Upper lobe of left lung (tissue), 6 donors: ENCODE data around the gene SCRT2. TPM values are rescaled to one million over a fixed set of nuclear protein-coding genes. Genes with fewer than 3 reads are reported as not detected.

Source experiments
- ATAC-seq, 2 donors: fragments of 200-7000 bp; cut with Tn5 transposase; one replicate each; pipeline ENCODE4 v1.9.1; 2022; ENCODE audit warnings: mild to moderate bottlenecking in 2 of 2, moderate library complexity in 2 of 2; ENCODE audit not compliant: low FRiP score in 2 of 2
- DNase-seq, 2 donors: peaks; one replicate each; pipeline ENCODE4 v3.0.0-alpha.2; 2019 to 2020
- H3K27ac ChIP-seq, 4 donors: fragments of 200-600 bp; sonication (generic); one replicate each; pipeline ENCODE4 v1.5.1; 2016 to 2019
- H3K27me3 ChIP-seq, 4 donors: fragments of 200-600 bp; sonication (generic); one replicate each; pipeline ENCODE4 v1.5.1; 2017 to 2019
- H3K36me3 ChIP-seq, 4 donors: fragments of 200-600 bp; sonication (generic); one replicate each; pipeline ENCODE4 v1.5.1; 2016 to 2019
- H3K4me1 ChIP-seq, 4 donors: fragments of 200-600 bp; sonication (generic); one replicate each; pipeline ENCODE4 v1.5.1; 2018 to 2019
- H3K4me3 ChIP-seq, 4 donors: fragments of 200-600 bp; sonication (generic); one replicate each; pipeline ENCODE4 v1.5.1; 2017 to 2019; ENCODE audit warnings: mild to moderate bottlenecking in 2 of 4, moderate library complexity in 1 of 4
- H3K9me3 ChIP-seq, 4 donors: fragments of 200-600 bp; sonication (generic); one replicate each; pipeline ENCODE4 v1.5.1; 2018 to 2019
- EP300 ChIP-seq, 4 donors: sonication (generic); formaldehyde crosslinking; IDR thresholded peaks; one replicate each; pipeline ENCODE4 v1.5.1; 2017; ENCODE audit warnings: antibody characterized with exemption in 4 of 4, control low read depth in 2 of 4
- POLR2A ChIP-seq, 4 donors: fragments of 450-650 bp; IDR thresholded peaks; one replicate each; pipeline ENCODE4 v1.5.1; 2016 to 2017; ENCODE audit warnings: antibody characterized with exemption in 4 of 4, mild to moderate bottlenecking in 2 of 4
- POLR2AphosphoS5 ChIP-seq, 2 donors: sonication (generic); formaldehyde crosslinking; IDR thresholded peaks; one replicate each; pipeline ENCODE4 v1.5.1; 2017; ENCODE audit warnings: antibody characterized with exemption in 2 of 2
- WGBS, 2 donors: methylation state at CpG; one replicate each; pipeline ENCODE4 v1.1.5; 2017 to 2018; 5-methylcytosine and 5-hydroxymethylcytosine counted together
- total RNA-seq, 6 donors: library from RNA; depleted of rRNA in 4 of 6; stranded (reverse); fragments of >200 nt in 4 of 6; gene quantifications; one replicate each; pipeline versions ENCODE4 v1.1.0 to v1.2.1, GENCODE V29; 2016 to 2021
- TF ChIP-seq, protein P1 (sequence below), 6 experiments: fragments of 450-650 bp in 4 of 6; fragments of 200-600 bp in 2 of 6; sonication (generic) in 2 of 6; IDR thresholded peaks; one replicate each; pipeline ENCODE4 v1.5.1; 2016 to 2019; ENCODE audit warnings: antibody characterized with exemption in 6 of 6
- donor health status: DM: no; HTN: no; CAD: no; lungs with moderate emphysema.
- donor health status: DM: no; HTN: yes; CAD: no; lungs with severe emphysema.

Gene SCRT2
- total RNA-seq, 6 donors from 2014 or later: not detected

DNA sequence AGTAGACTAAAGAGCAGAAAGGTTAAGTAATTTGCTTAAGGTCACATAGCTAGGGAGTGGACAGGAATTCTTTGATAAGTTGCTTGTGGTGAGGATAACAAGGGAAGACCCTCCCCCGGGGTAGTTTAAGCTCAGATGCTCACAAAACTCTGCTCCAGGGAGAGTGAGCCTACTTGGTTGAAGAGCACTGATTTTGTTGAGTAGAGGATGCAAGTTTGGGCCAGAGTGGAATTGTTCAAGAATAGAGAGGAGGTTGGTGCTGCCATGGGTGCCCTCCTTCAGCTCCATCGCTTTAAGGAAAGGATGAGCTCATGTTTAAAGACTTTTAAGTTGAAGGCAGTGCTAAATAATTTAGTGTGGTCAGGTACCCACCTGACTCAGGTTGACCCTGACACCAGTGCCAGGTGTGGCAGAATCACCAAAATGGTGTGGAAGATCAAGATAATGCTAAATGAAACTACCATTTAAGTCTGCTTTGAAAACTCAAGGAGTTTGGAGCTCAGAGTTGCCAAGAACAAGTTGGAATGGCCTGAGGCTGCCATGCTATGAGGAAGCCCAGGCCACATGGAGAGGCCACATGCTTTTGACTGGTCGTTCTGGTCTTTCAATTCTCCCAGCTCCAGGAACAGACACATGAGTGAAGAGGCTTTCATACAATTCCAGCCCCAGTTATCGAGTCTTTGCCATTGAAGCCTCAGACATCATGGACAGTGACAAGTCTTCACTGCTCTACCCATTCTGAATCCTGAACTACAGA lies 57.5 kb downstream of the SCRT2 start:
- no peak for ATAC-seq
- no peak overlapping the region for H3K27ac ChIP-seq
- WGBS, 2 donors: 73 to 86% methylated on average over 4 of the region's 4 CpGs
- no peaks in the 10 kb centered on the region for H3K36me3 ChIP-seq
- TF ChIP-seq POLR2AphosphoS5 (IDR thresholded peaks at IDR 0.05): no peak
- TF ChIP-seq, protein P1, sequence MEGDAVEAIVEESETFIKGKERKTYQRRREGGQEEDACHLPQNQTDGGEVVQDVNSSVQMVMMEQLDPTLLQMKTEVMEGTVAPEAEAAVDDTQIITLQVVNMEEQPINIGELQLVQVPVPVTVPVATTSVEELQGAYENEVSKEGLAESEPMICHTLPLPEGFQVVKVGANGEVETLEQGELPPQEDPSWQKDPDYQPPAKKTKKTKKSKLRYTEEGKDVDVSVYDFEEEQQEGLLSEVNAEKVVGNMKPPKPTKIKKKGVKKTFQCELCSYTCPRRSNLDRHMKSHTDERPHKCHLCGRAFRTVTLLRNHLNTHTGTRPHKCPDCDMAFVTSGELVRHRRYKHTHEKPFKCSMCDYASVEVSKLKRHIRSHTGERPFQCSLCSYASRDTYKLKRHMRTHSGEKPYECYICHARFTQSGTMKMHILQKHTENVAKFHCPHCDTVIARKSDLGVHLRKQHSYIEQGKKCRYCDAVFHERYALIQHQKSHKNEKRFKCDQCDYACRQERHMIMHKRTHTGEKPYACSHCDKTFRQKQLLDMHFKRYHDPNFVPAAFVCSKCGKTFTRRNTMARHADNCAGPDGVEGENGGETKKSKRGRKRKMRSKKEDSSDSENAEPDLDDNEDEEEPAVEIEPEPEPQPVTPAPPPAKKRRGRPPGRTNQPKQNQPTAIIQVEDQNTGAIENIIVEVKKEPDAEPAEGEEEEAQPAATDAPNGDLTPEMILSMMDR (IDR thresholded peaks at IDR 0.05): no peak
- no peak for TF ChIP-seq EP300 (IDR thresholded peaks at IDR 0.05)
- no peak for TF ChIP-seq POLR2A (IDR thresholded peaks at IDR 0.05)
- H3K27me3 ChIP-seq: no peaks in the 10 kb centered on the region
- no peak overlapping the region for H3K4me3 ChIP-seq
- peaks cover 0 to 10% (median 7%) of the 10 kb centered on the region in 4 donors for H3K9me3 ChIP-seq
- H3K4me1 ChIP-seq: no peaks in the 10 kb centered on the region
- no peak for DNase-seq

GRCh38 chr20:615514-615913 lies 60.1 kb downstream of the SCRT2 start:
- WGBS, 2 donors: 65 to 67% methylated on average over 4 of the region's 4 CpGs
- peaks cover 0 to 10% (median 7%) of the 10 kb centered on the region in 4 donors for H3K9me3 ChIP-seq
- H3K4me3 ChIP-seq: no peak overlapping the region
- DNase-seq: no peak
- ATAC-seq: no peak
- H3K27me3 ChIP-seq: peaks cover 0 to 12% (median under 1%) of the 10 kb centered on the region in 4 donors
- H3K4me1 ChIP-seq: peaks cover 0 to 13% (median 5%) of the 10 kb centered on the region in 4 donors
- H3K27ac ChIP-seq: no peak overlapping the region
- H3K36me3 ChIP-seq: no peaks in the 10 kb centered on the region
- TF ChIP-seq EP300 (IDR thresholded peaks at IDR 0.05) (no peak), POLR2AphosphoS5 (IDR thresholded peaks at IDR 0.05) (no peak), POLR2A (IDR thresholded peaks at IDR 0.05) (no peak)
- TF ChIP-seq, protein P1 (IDR thresholded peaks at IDR 0.05): no peak

GRCh38 chr20:611843-612185 lies 63.8 kb downstream of the SCRT2 start:
- no peak for ATAC-seq
- WGBS, 2 donors: 12 to 26% methylated on average over 7 to 8 of the region's 8 CpGs
- no peak for DNase-seq
- H3K36me3 ChIP-seq: no peaks in the 10 kb centered on the region
- no peaks in the 10 kb centered on the region for H3K9me3 ChIP-seq
- TF ChIP-seq, protein P1 (IDR thresholded peaks at IDR 0.05): no peak
- no peak for TF ChIP-seq POLR2AphosphoS5 (IDR thresholded peaks at IDR 0.05)
- TF ChIP-seq POLR2A (IDR thresholded peaks at IDR 0.05): no peak
- TF ChIP-seq EP300 (IDR thresholded peaks at IDR 0.05): no peak
- H3K4me3 ChIP-seq: peak overlapping the region in 3 of 4 donors; percentile 4 to 29 (median 14)
- peak overlapping the region in 3 of 4 donors; percentile 46 to 59 (median 58) for H3K27ac ChIP-seq
- peaks cover 4 to 29% (median 10%) of the 10 kb centered on the region in 4 donors for H3K4me1 ChIP-seq
- H3K27me3 ChIP-seq: peaks cover 0 to 22% (median 7%) of the 10 kb centered on the region in 4 donors

Other genes with a start within 250 kb of the SCRT2 start
- gene TBC1D20, start 213.3 kb downstream of the SCRT2 start, total RNA-seq: 10 to 100 TPM; 35.5 to 59.7 (median 37.5) TPM
- gene CSNK2A1, start 132.0 kb downstream of the SCRT2 start, total RNA-seq: 100 to 1,000 TPM in 1 of 6 donors, 10 to 100 TPM in 5; 54.4 to 111 (median 79.8) TPM
- 1 to 10 TPM in 2 of 6 donors, under 1 TPM in 3, not detected in 1; 0.14 to 1.4 (median 0.39) TPM for gene TCF15, start 65.5 kb downstream of the SCRT2 start, total RNA-seq
- 10 to 100 TPM; 10.5 to 58.2 (median 32.7) TPM for gene SRXN1, start 22.6 kb downstream of the SCRT2 start, total RNA-seq
- 1 to 10 TPM in 5 of 6 donors, under 1 TPM in 1; 0.89 to 3.5 (median 3.1) TPM for gene SLC52A3, start 92.7 kb upstream of the SCRT2 start, total RNA-seq
- 10 to 100 TPM; 13.2 to 27.9 (median 19.9) TPM for gene FAM110A, start 157.9 kb upstream of the SCRT2 start, total RNA-seq
- 1 to 10 TPM in 5 of 6 donors, under 1 TPM in 1; 0.39 to 3.0 (median 1.4) TPM for gene ANGPT4, start 240.5 kb upstream of the SCRT2 start, total RNA-seq